ENCODE measurements around the gene RGR. TPM values are rescaled to one million over a fixed set of nuclear protein-coding genes. Genes with fewer than 3 reads are reported as not detected.

Gene RGR, protein sequence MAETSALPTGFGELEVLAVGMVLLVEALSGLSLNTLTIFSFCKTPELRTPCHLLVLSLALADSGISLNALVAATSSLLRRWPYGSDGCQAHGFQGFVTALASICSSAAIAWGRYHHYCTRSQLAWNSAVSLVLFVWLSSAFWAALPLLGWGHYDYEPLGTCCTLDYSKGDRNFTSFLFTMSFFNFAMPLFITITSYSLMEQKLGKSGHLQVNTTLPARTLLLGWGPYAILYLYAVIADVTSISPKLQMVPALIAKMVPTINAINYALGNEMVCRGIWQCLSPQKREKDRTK
- total RNA-seq = 1 to 10 TPM in 1 of 4 donors, not detected in 3; 4.0 TPM

DNA sequence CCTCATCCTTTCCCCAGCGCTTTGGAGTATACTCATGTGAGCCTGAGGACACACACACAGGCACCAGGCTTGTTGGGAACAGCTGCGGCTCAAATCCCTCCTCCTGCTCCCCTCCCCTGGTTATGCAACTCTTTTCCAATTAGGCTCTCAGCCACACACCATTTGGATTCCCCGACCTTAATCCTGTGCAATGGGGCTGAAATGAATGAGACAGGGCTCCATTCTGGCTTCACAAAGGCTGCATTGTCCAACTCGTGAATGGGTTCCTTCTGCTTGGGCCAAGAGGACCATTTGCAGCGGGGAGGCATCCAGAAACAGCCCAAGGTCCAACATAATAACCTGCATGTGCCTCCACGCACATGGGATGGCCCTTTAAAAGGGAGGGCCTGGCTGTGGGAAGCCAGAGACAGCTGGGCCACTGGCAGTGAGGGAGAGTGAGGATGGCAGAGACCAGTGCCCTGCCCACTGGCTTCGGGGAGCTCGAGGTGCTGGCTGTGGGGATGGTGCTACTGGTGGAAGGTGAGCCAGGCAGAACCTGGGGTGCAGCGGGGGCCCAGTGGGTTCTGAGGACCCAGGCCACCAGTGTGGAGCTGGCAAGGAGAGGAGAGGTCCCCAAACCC, at the start of gene RGR:
Gene RGR (plus strand): TSS at position 403 of the 620 bp plus-strand sequence. CDS start 38 bp downstream, at position 441.
- Histone ChIP-seq H3K27ac (no peak within 1 kb of the TSS), H3K36me3 (no peaks in the 10 kb centered on the region), H3K4me3 (no peak within 1 kb of the TSS), H3K9me3 (no peaks in the 10 kb centered on the region), H3K4me1 (no peaks in the 10 kb centered on the region), H3K27me3 (no peaks in the 10 kb centered on the region)
- peak in 1 of 3 donors; percentile 48 for DNase-seq
- TF ChIP-seq CTCF (IDR thresholded peaks at IDR 0.05) (no peak), POLR2A (IDR thresholded peaks at IDR 0.05) (no peak)

DNA sequence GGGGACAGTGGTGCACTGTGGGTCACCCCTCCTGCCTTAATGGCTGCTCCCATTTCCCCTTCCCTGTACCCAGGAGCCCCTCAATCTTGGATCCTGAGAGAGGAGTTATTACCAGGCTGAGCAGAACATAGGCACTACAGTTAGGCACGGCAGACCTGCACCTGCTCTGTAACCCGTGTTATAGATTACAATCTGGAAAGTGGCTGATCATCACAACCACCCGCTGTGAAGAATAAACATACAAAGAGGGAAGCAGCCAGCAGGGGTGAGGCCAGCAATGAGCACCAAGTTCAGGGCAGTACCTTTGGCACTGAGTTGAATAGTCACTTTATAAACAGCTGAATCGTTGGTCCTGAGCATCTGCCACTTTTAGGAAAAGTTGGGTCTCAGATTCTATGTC, 48.8 kb upstream of the RGR start:
- Histone ChIP-seq H3K27me3 (peaks cover 0 to 6% of the 10 kb centered on the region in 2 donors), H3K27ac (peak overlapping the region in 2 of 4 donors; percentile 24 to 81), H3K4me3 (peak overlapping the region in 1 of 4 donors; percentile 70), H3K4me1 (peaks cover 3 to 58% (median 9%) of the 10 kb centered on the region in 4 donors), H3K36me3 (no peaks in the 10 kb centered on the region), H3K9me3 (no peaks in the 10 kb centered on the region)
- peak in 3 of 6 experiments; percentile 21 to 43 (median 39) for TF ChIP-seq CTCF (IDR thresholded peaks at IDR 0.05)
- TF ChIP-seq POLR2A (IDR thresholded peaks at IDR 0.05) = peak; percentile 18 to 28
- peak in 1 of 3 donors; percentile 66 for DNase-seq

DNA sequence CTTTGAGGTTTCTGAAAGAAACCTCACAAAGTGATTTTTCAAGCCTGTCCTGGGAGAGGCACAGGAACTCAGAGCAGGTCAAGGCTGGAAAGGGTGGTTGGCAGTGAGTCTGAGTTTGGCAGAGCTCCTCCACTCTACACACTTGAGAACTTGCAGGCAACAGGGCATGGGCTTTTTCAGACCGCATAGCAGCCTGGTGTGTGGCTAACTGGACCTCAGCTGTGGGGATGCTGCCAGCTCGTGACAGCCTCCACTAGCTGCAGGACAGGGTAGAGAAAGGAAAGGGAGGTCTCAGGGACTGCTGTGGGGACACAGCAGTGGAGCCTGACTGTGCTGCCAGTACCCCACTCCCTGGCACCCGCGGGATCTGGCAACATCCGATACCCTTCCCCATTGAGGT, 47.9 kb upstream of the RGR start:
- DNase-seq = no peak
- TF ChIP-seq POLR2A (IDR thresholded peaks at IDR 0.05) = no peak
- no peak for TF ChIP-seq CTCF (IDR thresholded peaks at IDR 0.05)
- Histone ChIP-seq H3K27me3 (peaks cover 0 to 6% of the 10 kb centered on the region in 2 donors), H3K27ac (peak overlapping the region in 2 of 4 donors; percentile 72 to 81), H3K4me3 (no peak overlapping the region), H3K9me3 (no peaks in the 10 kb centered on the region), H3K36me3 (no peaks in the 10 kb centered on the region), H3K4me1 (peaks cover 3 to 66% (median 9%) of the 10 kb centered on the region in 4 donors)

DNA sequence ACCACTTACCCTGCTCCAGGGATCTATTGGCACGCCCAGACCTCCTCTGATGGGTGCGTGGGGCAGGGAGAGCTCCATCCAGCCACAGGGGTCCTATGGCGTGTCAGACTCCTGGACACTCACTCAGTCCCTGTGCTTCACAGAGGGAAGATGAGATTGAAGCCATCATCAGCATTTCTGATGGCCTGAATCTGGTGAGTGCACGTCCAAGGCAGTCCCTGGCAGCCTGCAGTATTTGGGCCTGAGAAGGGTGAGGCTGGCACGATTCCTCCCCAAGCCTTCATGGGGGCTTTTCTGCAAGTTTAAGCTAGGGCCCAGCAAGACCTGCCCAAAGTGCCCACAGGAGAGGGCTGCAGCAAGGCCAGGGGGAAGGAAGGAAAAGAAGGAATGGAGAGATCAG, 47.2 kb upstream of the RGR start:
- Histone ChIP-seq H3K4me3 (no peak overlapping the region), H3K9me3 (no peaks in the 10 kb centered on the region), H3K27ac (peak overlapping the region in 2 of 4 donors; percentile 72 to 81), H3K36me3 (no peaks in the 10 kb centered on the region), H3K27me3 (peaks cover 0 to 6% of the 10 kb centered on the region in 2 donors), H3K4me1 (peaks cover 3 to 67% (median 9%) of the 10 kb centered on the region in 4 donors)
- DNase-seq = no peak
- TF ChIP-seq CTCF (IDR thresholded peaks at IDR 0.05) = no peak
- TF ChIP-seq POLR2A (IDR thresholded peaks at IDR 0.05) = no peak

DNA sequence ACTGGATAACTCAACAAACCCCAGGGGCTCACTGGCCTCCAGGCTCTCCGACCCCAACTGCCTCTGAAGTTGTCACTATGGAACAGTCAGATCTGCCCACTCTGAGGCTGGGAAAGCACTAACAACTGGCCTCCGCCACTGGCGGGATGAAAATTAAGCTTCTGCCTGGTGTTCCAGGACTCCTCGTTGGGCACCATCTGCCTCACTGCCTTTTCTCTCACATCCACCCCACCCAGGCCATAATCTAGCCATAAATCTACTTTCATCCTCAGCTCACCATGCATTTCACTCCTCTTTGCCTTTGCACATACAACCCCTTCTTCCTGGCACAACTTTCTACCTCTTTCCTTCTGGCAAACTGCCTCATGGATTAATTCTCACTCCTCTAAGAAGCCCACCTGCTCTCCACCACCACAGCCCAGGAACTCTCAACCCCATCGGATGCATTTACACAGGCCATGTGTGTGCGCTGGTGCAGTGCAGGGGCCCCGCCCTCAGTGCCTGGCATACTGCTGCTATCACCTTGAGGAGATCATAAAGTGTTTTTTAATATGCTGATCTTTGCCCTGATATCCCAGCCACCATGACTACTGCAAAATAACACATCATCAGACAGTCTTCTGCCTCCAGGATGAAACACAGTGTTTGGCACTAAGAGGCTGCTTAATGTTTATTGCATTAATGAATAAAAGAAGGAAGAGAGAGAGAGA, 46.5 kb upstream of the RGR start:
- H3K36me3 ChIP-seq = no peaks in the 10 kb centered on the region
- peak overlapping the region in 2 of 4 donors; percentile 72 to 81 for H3K27ac ChIP-seq
- H3K4me1 ChIP-seq = peaks cover 3 to 67% (median 9%) of the 10 kb centered on the region in 4 donors
- peak in 2 of 3 donors; percentile 85 to 86 for DNase-seq
- no peak for TF ChIP-seq CTCF (IDR thresholded peaks at IDR 0.05)
- peak in 1 of 2 donors; percentile 12 for TF ChIP-seq POLR2A (IDR thresholded peaks at IDR 0.05)
- H3K9me3 ChIP-seq = no peaks in the 10 kb centered on the region
- H3K27me3 ChIP-seq = peaks cover 0 to 6% of the 10 kb centered on the region in 2 donors
- H3K4me3 ChIP-seq = no peak overlapping the region

Data from Peyer's patch (tissue), 4 donors.